Measurements from ENCODE around the gene DPYD. TPM values are rescaled to one million over a fixed set of nuclear protein-coding genes. Genes with fewer than 3 reads are reported as not detected.

The DPYD gene
- total and polyA plus RNA-seq, 10 of the 15 experiments (the other 5 are each of a cell fraction or from before 2014, with no cell fraction given) = 5.7 to 23.8 (median 10.2) TPM

DNA sequence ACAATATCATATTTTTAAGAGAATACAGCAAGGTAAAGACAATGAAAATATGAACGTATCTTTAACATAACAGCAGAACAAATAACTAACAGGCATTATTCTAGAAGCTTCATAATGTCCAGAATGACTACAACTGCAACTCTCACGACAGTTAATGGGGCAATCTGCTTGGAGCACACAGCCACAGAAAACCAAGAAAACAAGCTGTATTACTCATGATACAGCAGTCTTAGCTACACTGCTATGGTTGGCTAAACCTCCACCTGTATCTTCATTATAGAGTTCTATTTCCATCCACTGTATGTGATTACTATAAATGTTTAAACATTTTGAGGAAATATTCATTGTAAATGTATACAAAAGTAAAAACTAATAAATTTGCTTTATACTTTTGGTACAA, 139.9 kb downstream of the DPYD start:
- Histone ChIP-seq H3K27ac (ENCODE audit: control insufficient read depth, insufficient read depth) (no peak overlapping the region), H3K4me1 (ENCODE audit: control insufficient read depth, insufficient read depth, low read length) (no peaks in the 10 kb centered on the region), H4K20me1 (ENCODE audit: control insufficient read depth, insufficient read depth) (no peaks in the 10 kb centered on the region), H3K79me2 (ENCODE audit: control insufficient read depth, insufficient read depth, low read length) (no peaks in the 10 kb centered on the region), H3K4me3 (no peak overlapping the region), H3K27me3 (replicated peaks in 1 of 2; ENCODE audit: control insufficient read depth in 2 of 2, insufficient read depth in 2 of 2, low read length in 1 of 2) (no peaks in the 10 kb centered on the region), H3K9ac (ENCODE audit: control insufficient read depth, insufficient read depth, low read length) (no peak overlapping the region), H3K4me2 (ENCODE audit: control insufficient read depth, insufficient read depth) (no peak overlapping the region), H3K36me3 (ENCODE audit: control insufficient read depth in 2 of 2, insufficient read depth in 2 of 2, low read length in 1 of 2) (no peaks in the 10 kb centered on the region), H3K9me3 (replicated peaks; ENCODE audit: control insufficient read depth, insufficient read depth, low read length) (no peaks in the 10 kb centered on the region), H2AFZ (ENCODE audit: control insufficient read depth, low read depth, low read length) (no peak overlapping the region)
- peak; percentile 81 for ATAC-seq
- in situ Hi-C loops (cut with MboI) = no loop called here
- no TSS peak for BruUV-seq (replicated peaks)
- intact Hi-C loops (cut with micrococcal nuclease; ENCODE audit: unreplicated experiment) = no loop called here
- WGBS (ENCODE audit: insufficient coverage, insufficient replicate concordance, low lambda C conversion rate, missing lambda C conversion rate) = 4% methylated on average over 2 of the region's 2 CpGs
- FAIRE-seq = no peak
- TF ChIP-seq USF1 (IDR thresholded peaks at IDR 0.05; ENCODE audit: borderline replicate concordance, extremely low read length, insufficient read depth, low read depth, low read length) = no peak
- TF ChIP-seq ZBTB4 (CRISPR knock-in tag; IDR thresholded peaks at IDR 0.05) = no peak
- 0 out of 2 replicates have a peak, but pooled peaks have one; percentile 15 for TF ChIP-seq JUNB (IDR thresholded peaks at IDR 0.05)
- TF ChIP-seq FOXK2 (IDR thresholded peaks at IDR 0.05) = no peak
- TF ChIP-seq RUNX3 (IDR thresholded peaks at IDR 0.05; ENCODE audit: low read length) = peak; percentile 26; the same call in 1 of the 2 replicates
- TF ChIP-seq, protein P1, sequence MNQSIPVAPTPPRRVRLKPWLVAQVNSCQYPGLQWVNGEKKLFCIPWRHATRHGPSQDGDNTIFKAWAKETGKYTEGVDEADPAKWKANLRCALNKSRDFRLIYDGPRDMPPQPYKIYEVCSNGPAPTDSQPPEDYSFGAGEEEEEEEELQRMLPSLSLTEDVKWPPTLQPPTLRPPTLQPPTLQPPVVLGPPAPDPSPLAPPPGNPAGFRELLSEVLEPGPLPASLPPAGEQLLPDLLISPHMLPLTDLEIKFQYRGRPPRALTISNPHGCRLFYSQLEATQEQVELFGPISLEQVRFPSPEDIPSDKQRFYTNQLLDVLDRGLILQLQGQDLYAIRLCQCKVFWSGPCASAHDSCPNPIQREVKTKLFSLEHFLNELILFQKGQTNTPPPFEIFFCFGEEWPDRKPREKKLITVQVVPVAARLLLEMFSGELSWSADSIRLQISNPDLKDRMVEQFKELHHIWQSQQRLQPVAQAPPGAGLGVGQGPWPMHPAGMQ (IDR thresholded peaks at IDR 0.05; ENCODE audit: borderline replicate concordance) = no peak
- no peak for TF ChIP-seq E2F8 (IDR thresholded peaks at IDR 0.05; ENCODE audit: low read depth, partially characterized antibody)
- TF ChIP-seq POU2F2 (IDR thresholded peaks at IDR 0.05; ENCODE audit: borderline replicate concordance, low read depth, low read length) = no peak
- no peak for TF ChIP-seq POLR2A (IDR thresholded peaks at IDR 0.05; ENCODE audit: low read depth, low read length)
- TF ChIP-seq NR2C1 (IDR thresholded peaks at IDR 0.05) = no peak
- TF ChIP-seq RAD21 (IDR thresholded peaks at IDR 0.05; ENCODE audit: insufficient read depth, low read depth, low read length) = no peak
- TF ChIP-seq HDGF (IDR thresholded peaks at IDR 0.05) = no peak
- ChIA-PET POLR2A (interaction anchor here (0.6 kb wide), 1 partner anchor 312 kb away, joined by 5 read pairs; no protein-coding TSS in a partner anchor), SMC1A (ENCODE audit: uncharacterized antibody, unreplicated experiment) (interaction anchor here (0.6 to 2.6 kb wide), 8 partner anchors 8 to 537 kb away, joined by 3 to 9 read pairs (median 3); no protein-coding TSS in a partner anchor), RAD21 (ENCODE audit: unreplicated experiment) (interaction anchor here (0.8 kb wide), 1 partner anchor 150 kb away, joined by 4 read pairs; no protein-coding TSS in a partner anchor), CTCF (interaction anchor here (0.6 to 1.0 kb wide), 2 partner anchors 8 to 642 kb away, joined by 3 read pairs; no protein-coding TSS in a partner anchor)
- DNase-seq (ENCODE audit: low read depth, low spot score) = no peak

Measured in GM12878 (cell line).